HepG2 (cell line): ENCODE data around the gene RBM47. TPM values are rescaled to one million over a fixed set of nuclear protein-coding genes. Genes with fewer than 3 reads are reported as not detected.

Experiments
- BCL6 ChIP-seq: IDR thresholded peaks from 2 replicates; pipeline ENCODE4 v1.6.1; 2016; ENCODE audit warnings: missing genetic modification reagents, missing compliant biosample characterization
- ELF4 ChIP-seq: sonication (generic); formaldehyde crosslinking; IDR thresholded peaks from 2 replicates; pipeline ENCODE4 v1.5.0; 2020; ENCODE audit warnings: missing genetic modification reagents, mild to moderate bottlenecking, moderate library complexity, borderline replicate concordance
- FOXP1 ChIP-seq, 2 experiments: fragments of 450-650 bp in 1 of 2; IDR thresholded peaks; 2 replicates each; pipeline ENCODE4 v1.6.1; 2017 to 2018; ENCODE audit warnings: antibody characterized with exemption in 1 of 2
- HNRNPL ChIP-seq: fragments of 200-400 bp; formaldehyde crosslinking; IDR thresholded peaks from 2 replicates; pipeline ENCODE4 v1.6.1; 2017; ENCODE audit warnings: mild to moderate bottlenecking, low read depth, low read length
- MED8 ChIP-seq: sonication (generic); formaldehyde crosslinking; IDR thresholded peaks from 2 replicates; pipeline ENCODE4 v1.8.1; 2023; ENCODE audit warnings: mild to moderate bottlenecking, missing genetic modification reagents; ENCODE audit not compliant: insufficient replicate concordance
- MIXL1 ChIP-seq: IDR thresholded peaks from 2 replicates; pipeline ENCODE4 v1.6.1; 2016
- MXI1 ChIP-seq: IDR thresholded peaks from 3 replicates; pipeline ENCODE4 v1.6.1; 2012; ENCODE audit warnings: low read depth, low read length, inconsistent platforms, borderline replicate concordance
- SP1 ChIP-seq, 2 experiments: fragments of 450-650 bp in 1 of 2; sonication (generic) in 1 of 2; formaldehyde crosslinking in 1 of 2; IDR thresholded peaks; 2 replicates each; pipeline versions ENCODE4 v1.4.0 to v1.6.1; 2016 to 2020; ENCODE audit warnings: missing genetic modification reagents in 1 of 2
- ZFY ChIP-seq: sonication (generic); formaldehyde crosslinking; IDR thresholded peaks from 2 replicates; pipeline ENCODE4 v1.4.0; 2020; ENCODE audit warnings: missing genetic modification reagents
- ZNF550 ChIP-seq: sonication (generic); formaldehyde crosslinking; IDR thresholded peaks from 2 replicates; pipeline ENCODE4 v1.4.0; 2020; ENCODE audit warnings: mild to moderate bottlenecking, missing genetic modification reagents, borderline replicate concordance
- ZNF577 ChIP-seq: sonication (generic); formaldehyde crosslinking; IDR thresholded peaks from 2 replicates; pipeline ENCODE4 v1.4.0; 2020; ENCODE audit warnings: mild to moderate bottlenecking, low read depth, missing genetic modification reagents, borderline replicate concordance
- polyA plus RNA-seq, 8 experiments: library from polyadenylated mRNA; depleted of rRNA in 3 of 8; stranded (reverse) in 7 of 8; unstranded in 1 of 8; fragments of >200 nt; fragmentation: Illumina TruSeq in 4 of 8; extraction: Trizol in 4 of 8; gene quantifications; 2 replicates each; pipeline versions ENCODE4 v1.2.1 to v1.2.3, GENCODE V29; 2011 to 2016; ENCODE audit warnings: low read depth in 4 of 8, missing spikeins in 1 of 8, mixed read lengths in 1 of 8; ENCODE audit not compliant: insufficient read depth in 1 of 8
- total RNA-seq, 5 experiments: library from RNA; depleted of rRNA; stranded (reverse); fragments of >200 nt; fragmentation: Illumina TruSeq; extraction: Trizol; gene quantifications; 2 replicates each; pipeline ENCODE4 v1.2.3, GENCODE V29; 2016; ENCODE audit warnings: low read depth in 1 of 5
- TF ChIP-seq, protein P1 (sequence below): sonication (generic); formaldehyde crosslinking; IDR thresholded peaks from 2 replicates; pipeline ENCODE4 v1.4.0; 2020; ENCODE audit warnings: mild to moderate bottlenecking, missing genetic modification reagents, borderline replicate concordance
- TF ChIP-seq, protein P2 (sequence below): IDR thresholded peaks from 2 replicates; pipeline ENCODE4 v1.6.1; 2016
- TF ChIP-seq, protein P3 (sequence below), 2 experiments: fragments of 450-650 bp in 1 of 2; sonication (generic) in 1 of 2; formaldehyde crosslinking; IDR thresholded peaks; 2 replicates each; pipeline versions ENCODE4 v1.5.0 to v1.8.0; 2020 to 2022; ENCODE audit warnings: mild to moderate bottlenecking in 1 of 2, missing genetic modification reagents in 1 of 2
- TF ChIP-seq, protein P4 (sequence below): sonication (generic); formaldehyde crosslinking; IDR thresholded peaks from 2 replicates; pipeline ENCODE4 v1.4.0; 2020; ENCODE audit warnings: missing genetic modification reagents, borderline replicate concordance
- TF ChIP-seq, protein P5 (sequence below): sonication (generic); formaldehyde crosslinking; IDR thresholded peaks from 2 replicates; pipeline ENCODE4 v1.4.0; 2020; ENCODE audit warnings: missing genetic modification reagents

The RBM47 gene
- total and polyA plus RNA-seq, 2 of the 13 experiments (the other 11 are each of a cell fraction or from before 2014, with no cell fraction given), result 1.2 to 2.5 TPM

DNA sequence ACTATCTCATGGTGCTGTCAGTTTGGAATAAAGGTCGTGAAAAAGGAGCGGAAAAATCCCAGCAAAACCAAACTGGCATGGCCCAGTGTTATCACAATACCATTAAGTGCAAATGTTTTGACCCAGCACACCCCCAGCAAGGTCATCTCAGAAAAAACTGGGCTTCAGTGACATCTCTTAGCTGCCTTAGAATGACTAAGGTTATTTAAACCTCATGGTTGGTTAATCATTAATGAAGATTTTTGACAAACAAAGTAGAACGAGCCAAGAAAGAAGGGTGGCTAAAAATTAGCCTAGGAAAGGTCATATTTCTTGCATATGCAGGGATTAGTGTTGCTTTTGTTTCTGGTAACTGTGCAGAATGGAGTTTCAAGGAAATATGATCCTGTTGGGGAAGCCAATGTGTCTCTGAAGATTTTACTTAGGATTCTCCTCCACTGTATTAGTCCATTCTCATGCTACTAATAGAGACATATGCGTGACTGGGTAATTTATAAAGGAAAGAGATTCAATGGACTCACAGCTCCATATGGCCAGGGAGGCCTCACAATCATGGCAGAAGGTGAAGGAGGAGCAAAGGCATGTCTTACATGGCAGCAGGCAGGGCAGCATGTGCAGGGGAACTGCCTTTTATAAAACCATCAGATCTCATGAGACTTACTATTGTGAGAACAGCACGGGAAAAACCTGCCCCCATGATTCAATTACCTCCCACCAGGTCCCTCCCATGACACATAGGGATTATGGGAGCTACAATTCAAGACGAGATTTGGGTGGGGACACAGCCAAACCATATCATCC, 211.0 kb downstream of the RBM47 start (continued):
- TF ChIP-seq, protein P1, sequence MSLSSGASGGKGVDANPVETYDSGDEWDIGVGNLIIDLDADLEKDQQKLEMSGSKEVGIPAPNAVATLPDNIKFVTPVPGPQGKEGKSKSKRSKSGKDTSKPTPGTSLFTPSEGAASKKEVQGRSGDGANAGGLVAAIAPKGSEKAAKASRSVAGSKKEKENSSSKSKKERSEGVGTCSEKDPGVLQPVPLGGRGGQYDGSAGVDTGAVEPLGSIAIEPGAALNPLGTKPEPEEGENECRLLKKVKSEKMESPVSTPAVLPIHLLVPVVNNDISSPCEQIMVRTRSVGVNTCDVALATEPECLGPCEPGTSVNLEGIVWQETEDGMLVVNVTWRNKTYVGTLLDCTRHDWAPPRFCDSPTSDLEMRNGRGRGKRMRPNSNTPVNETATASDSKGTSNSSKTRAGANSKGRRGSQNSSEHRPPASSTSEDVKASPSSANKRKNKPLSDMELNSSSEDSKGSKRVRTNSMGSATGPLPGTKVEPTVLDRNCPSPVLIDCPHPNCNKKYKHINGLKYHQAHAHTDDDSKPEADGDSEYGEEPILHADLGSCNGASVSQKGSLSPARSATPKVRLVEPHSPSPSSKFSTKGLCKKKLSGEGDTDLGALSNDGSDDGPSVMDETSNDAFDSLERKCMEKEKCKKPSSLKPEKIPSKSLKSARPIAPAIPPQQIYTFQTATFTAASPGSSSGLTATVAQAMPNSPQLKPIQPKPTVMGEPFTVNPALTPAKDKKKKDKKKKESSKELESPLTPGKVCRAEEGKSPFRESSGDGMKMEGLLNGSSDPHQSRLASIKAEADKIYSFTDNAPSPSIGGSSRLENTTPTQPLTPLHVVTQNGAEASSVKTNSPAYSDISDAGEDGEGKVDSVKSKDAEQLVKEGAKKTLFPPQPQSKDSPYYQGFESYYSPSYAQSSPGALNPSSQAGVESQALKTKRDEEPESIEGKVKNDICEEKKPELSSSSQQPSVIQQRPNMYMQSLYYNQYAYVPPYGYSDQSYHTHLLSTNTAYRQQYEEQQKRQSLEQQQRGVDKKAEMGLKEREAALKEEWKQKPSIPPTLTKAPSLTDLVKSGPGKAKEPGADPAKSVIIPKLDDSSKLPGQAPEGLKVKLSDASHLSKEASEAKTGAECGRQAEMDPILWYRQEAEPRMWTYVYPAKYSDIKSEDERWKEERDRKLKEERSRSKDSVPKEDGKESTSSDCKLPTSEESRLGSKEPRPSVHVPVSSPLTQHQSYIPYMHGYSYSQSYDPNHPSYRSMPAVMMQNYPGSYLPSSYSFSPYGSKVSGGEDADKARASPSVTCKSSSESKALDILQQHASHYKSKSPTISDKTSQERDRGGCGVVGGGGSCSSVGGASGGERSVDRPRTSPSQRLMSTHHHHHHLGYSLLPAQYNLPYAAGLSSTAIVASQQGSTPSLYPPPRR (CRISPR knock-in tag), result peak; percentile 76; the same call in 1 of the 2 replicates
- TF ChIP-seq, protein P2, sequence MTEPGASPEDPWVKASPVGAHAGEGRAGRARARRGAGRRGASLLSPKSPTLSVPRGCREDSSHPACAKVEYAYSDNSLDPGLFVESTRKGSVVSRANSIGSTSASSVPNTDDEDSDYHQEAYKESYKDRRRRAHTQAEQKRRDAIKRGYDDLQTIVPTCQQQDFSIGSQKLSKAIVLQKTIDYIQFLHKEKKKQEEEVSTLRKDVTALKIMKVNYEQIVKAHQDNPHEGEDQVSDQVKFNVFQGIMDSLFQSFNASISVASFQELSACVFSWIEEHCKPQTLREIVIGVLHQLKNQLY (CRISPR knock-in tag), result no peak
- TF ChIP-seq BCL6 (CRISPR knock-in tag) (peak; percentile 29; the same call in 1 of the 2 replicates), SP1 (IDR thresholded peaks at IDR 0.05) (no peak), SP1 (CRISPR knock-in tag; IDR thresholded peaks at IDR 0.05) (no peak), FOXP1 (IDR thresholded peaks at IDR 0.05) (no peak), FOXP1 (CRISPR knock-in tag; IDR thresholded peaks at IDR 0.05) (peak; percentile 61), MED8 (CRISPR knock-in tag) (no peak), MXI1 (peak; percentile 35; the same call in 1 of the 3 replicates), ZNF550 (CRISPR knock-in tag) (no peak), HNRNPL (no peak), ZFY (CRISPR knock-in tag) (no peak), MIXL1 (peak; percentile 62; the same call in 1 of the 2 replicates), ZNF577 (no peak), ELF4 (CRISPR knock-in tag) (no peak)
- TF ChIP-seq, protein P3, sequence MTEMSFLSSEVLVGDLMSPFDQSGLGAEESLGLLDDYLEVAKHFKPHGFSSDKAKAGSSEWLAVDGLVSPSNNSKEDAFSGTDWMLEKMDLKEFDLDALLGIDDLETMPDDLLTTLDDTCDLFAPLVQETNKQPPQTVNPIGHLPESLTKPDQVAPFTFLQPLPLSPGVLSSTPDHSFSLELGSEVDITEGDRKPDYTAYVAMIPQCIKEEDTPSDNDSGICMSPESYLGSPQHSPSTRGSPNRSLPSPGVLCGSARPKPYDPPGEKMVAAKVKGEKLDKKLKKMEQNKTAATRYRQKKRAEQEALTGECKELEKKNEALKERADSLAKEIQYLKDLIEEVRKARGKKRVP (CRISPR knock-in tag; IDR thresholded peaks at IDR 0.05), result no peak
- TF ChIP-seq, protein P4, sequence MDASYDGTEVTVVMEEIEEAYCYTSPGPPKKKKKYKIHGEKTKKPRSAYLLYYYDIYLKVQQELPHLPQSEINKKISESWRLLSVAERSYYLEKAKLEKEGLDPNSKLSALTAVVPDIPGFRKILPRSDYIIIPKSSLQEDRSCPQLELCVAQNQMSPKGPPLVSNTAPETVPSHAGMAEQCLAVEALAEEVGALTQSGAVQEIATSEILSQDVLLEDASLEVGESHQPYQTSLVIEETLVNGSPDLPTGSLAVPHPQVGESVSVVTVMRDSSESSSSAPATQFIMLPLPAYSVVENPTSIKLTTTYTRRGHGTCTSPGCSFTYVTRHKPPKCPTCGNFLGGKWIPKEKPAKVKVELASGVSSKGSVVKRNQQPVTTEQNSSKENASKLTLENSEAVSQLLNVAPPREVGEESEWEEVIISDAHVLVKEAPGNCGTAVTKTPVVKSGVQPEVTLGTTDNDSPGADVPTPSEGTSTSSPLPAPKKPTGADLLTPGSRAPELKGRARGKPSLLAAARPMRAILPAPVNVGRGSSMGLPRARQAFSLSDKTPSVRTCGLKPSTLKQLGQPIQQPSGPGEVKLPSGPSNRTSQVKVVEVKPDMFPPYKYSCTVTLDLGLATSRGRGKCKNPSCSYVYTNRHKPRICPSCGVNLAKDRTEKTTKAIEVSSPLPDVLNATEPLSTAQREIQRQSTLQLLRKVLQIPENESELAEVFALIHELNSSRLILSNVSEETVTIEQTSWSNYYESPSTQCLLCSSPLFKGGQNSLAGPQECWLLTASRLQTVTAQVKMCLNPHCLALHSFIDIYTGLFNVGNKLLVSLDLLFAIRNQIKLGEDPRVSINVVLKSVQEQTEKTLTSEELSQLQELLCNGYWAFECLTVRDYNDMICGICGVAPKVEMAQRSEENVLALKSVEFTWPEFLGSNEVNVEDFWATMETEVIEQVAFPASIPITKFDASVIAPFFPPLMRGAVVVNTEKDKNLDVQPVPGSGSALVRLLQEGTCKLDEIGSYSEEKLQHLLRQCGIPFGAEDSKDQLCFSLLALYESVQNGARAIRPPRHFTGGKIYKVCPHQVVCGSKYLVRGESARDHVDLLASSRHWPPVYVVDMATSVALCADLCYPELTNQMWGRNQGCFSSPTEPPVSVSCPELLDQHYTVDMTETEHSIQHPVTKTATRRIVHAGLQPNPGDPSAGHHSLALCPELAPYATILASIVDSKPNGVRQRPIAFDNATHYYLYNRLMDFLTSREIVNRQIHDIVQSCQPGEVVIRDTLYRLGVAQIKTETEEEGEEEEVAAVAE, result no peak
- TF ChIP-seq, protein P5, sequence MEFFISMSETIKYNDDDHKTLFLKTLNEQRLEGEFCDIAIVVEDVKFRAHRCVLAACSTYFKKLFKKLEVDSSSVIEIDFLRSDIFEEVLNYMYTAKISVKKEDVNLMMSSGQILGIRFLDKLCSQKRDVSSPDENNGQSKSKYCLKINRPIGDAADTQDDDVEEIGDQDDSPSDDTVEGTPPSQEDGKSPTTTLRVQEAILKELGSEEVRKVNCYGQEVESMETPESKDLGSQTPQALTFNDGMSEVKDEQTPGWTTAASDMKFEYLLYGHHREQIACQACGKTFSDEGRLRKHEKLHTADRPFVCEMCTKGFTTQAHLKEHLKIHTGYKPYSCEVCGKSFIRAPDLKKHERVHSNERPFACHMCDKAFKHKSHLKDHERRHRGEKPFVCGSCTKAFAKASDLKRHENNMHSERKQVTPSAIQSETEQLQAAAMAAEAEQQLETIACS (CRISPR knock-in tag), result no peak
